HG02885 (cell line): ENCODE data around the gene ORAI3.
"Not testable (repeated sequence)": the region's sequence is repeated elsewhere in the genome, so short reads cannot be mapped to it uniquely, and the experiment has no call there.

Experiments used
- ATAC-seq: cut with Tn5 transposase; IDR thresholded peaks from one replicate; pipeline ENCODE4 v1.9.1; 2021; ENCODE audit warnings: mild to moderate bottlenecking; ENCODE audit not compliant: unreplicated experiment, poor library complexity

Gene ORAI3

GRCh38 chr16:30923554-30924075 lies 25.3 kb upstream of the ORAI3 start, which contains the start of gene FBXL19:
FBXL19 (plus strand) TSS chr16:30923572; CDS start chr16:30925755, 2,183 bp downstream.
- ATAC-seq, result no peak

- ATAC-seq, result no peak
Measured at GRCh38 chr16:30924076-30924912, 24.6 kb upstream of the ORAI3 start.

- ATAC-seq, result no peak
Measured at GRCh38 chr16:30924913-30925631, 23.8 kb upstream of the ORAI3 start.

GRCh38 chr16:30925632-30925987 lies 23.3 kb upstream of the ORAI3 start:
- no peak for ATAC-seq

- ATAC-seq, result no peak
Measured at GRCh38 chr16:30925995-30926811, 22.7 kb upstream of the ORAI3 start.

- no peak for ATAC-seq
Measured at GRCh38 chr16:30926937-30927788, 21.7 kb upstream of the ORAI3 start.

GRCh38 chr16:30927789-30928378 lies 21.0 kb upstream of the ORAI3 start:
- ATAC-seq, result no peak

GRCh38 chr16:30928390-30928789 lies 20.5 kb upstream of the ORAI3 start:
- ATAC-seq, result no peak

GRCh38 chr16:30929167-30929566 lies 19.7 kb upstream of the ORAI3 start:
- no peak for ATAC-seq

- no peak for ATAC-seq
Measured at GRCh38 chr16:30930160-30930571, 18.7 kb upstream of the ORAI3 start.

GRCh38 chr16:30931068-30931650 lies 17.7 kb upstream of the ORAI3 start:
- no peak for ATAC-seq

- no peak for ATAC-seq
Measured at GRCh38 chr16:30934827-30935557, 13.9 kb upstream of the ORAI3 start.

- no peak for ATAC-seq
Measured at GRCh38 chr16:30937692-30938091, 11.2 kb upstream of the ORAI3 start.

GRCh38 chr16:30939571-30939970 lies 9.3 kb upstream of the ORAI3 start:
- not testable (repeated sequence) for ATAC-seq

GRCh38 chr16:30941600-30942425 lies 7.1 kb upstream of the ORAI3 start:
- ATAC-seq, result peak; percentile 95

GRCh38 chr16:30942426-30942806 lies 6.5 kb upstream of the ORAI3 start:
- ATAC-seq, result no peak

GRCh38 chr16:30944352-30944751 lies 4.5 kb upstream of the ORAI3 start:
- no peak for ATAC-seq
